Measurements from ENCODE around the gene HERPUD2.

HERPUD2 gene

GRCh38 chr7:35714407-35714806, 19.5 kb upstream of the HERPUD2 start:
- no peak for DNase-seq (ENCODE audit: low read depth)
- H3K4me3 ChIP-seq (ENCODE audit: low read depth, low read length), result no peak overlapping the region
- TF ChIP-seq MYC (IDR thresholded peaks at IDR 0.05; ENCODE audit: low read depth, low read length), result no peak
- TF ChIP-seq POLR2A (IDR thresholded peaks at IDR 0.05; ENCODE audit: extremely low read depth, insufficient read length), result no peak
- no peak for TF ChIP-seq CTCF (IDR thresholded peaks at IDR 0.05; ENCODE audit: low read depth, low read length)
- TF ChIP-seq MAX (IDR thresholded peaks at IDR 0.05; ENCODE audit: low read depth, low read length), result no peak

- no peak for TF ChIP-seq MYC (IDR thresholded peaks at IDR 0.05; ENCODE audit: low read depth, low read length)
- no peak for TF ChIP-seq CTCF (IDR thresholded peaks at IDR 0.05; ENCODE audit: low read depth, low read length)
- TF ChIP-seq POLR2A (IDR thresholded peaks at IDR 0.05; ENCODE audit: extremely low read depth, insufficient read length), result no peak
- no peak for TF ChIP-seq MAX (IDR thresholded peaks at IDR 0.05; ENCODE audit: low read depth, low read length)
- no peak for DNase-seq (ENCODE audit: low read depth)
- no peak overlapping the region for H3K4me3 ChIP-seq (ENCODE audit: low read depth, low read length)
Observed at GRCh38 chr7:35712563-35713226, 17.8 kb upstream of the HERPUD2 start.

- TF ChIP-seq CTCF (IDR thresholded peaks at IDR 0.05; ENCODE audit: low read depth, low read length), result no peak
- no peak for TF ChIP-seq MYC (IDR thresholded peaks at IDR 0.05; ENCODE audit: low read depth, low read length)
- TF ChIP-seq MAX (IDR thresholded peaks at IDR 0.05; ENCODE audit: low read depth, low read length), result no peak
- TF ChIP-seq POLR2A (IDR thresholded peaks at IDR 0.05; ENCODE audit: extremely low read depth, insufficient read length), result no peak
- no peak overlapping the region for H3K4me3 ChIP-seq (ENCODE audit: low read depth, low read length)
- no peak for DNase-seq (ENCODE audit: low read depth)
Observed at GRCh38 chr7:35707422-35707821, 12.5 kb upstream of the HERPUD2 start.

GRCh38 chr7:35705932-35706461, 11.1 kb upstream of the HERPUD2 start:
- DNase-seq (ENCODE audit: low read depth), result no peak
- TF ChIP-seq CTCF (IDR thresholded peaks at IDR 0.05; ENCODE audit: low read depth, low read length) (no peak), MAX (IDR thresholded peaks at IDR 0.05; ENCODE audit: low read depth, low read length) (no peak), POLR2A (IDR thresholded peaks at IDR 0.05; ENCODE audit: extremely low read depth, insufficient read length) (no peak), MYC (IDR thresholded peaks at IDR 0.05; ENCODE audit: low read depth, low read length) (no peak)
- H3K4me3 ChIP-seq (ENCODE audit: low read depth, low read length), result no peak overlapping the region

GRCh38 chr7:35704261-35704660, 9.3 kb upstream of the HERPUD2 start:
- no peak overlapping the region for H3K4me3 ChIP-seq (ENCODE audit: low read depth, low read length)
- DNase-seq (ENCODE audit: low read depth), result no peak
- TF ChIP-seq MYC (IDR thresholded peaks at IDR 0.05; ENCODE audit: low read depth, low read length) (no peak), POLR2A (IDR thresholded peaks at IDR 0.05; ENCODE audit: extremely low read depth, insufficient read length) (no peak), MAX (IDR thresholded peaks at IDR 0.05; ENCODE audit: low read depth, low read length) (no peak), CTCF (IDR thresholded peaks at IDR 0.05; ENCODE audit: low read depth, low read length) (no peak)

All from NB4 (cell line).